Liver (tissue), 3 donors: ENCODE data around the gene TLCD1.

ENCODE experiments used
- CTCF ChIP-seq: fragments of 150-350 bp; IDR thresholded peaks from 2 replicates; pipeline ENCODE4 v1.5.1; 2017; ENCODE audit warnings: improper control_type of control experiment, low read depth, low read length; ENCODE audit not compliant: missing input control
- EGR1 ChIP-seq, 2 donors: IDR thresholded peaks; 2 replicates each; pipeline ENCODE4 v1.6.1; 2016 to 2018; ENCODE audit warnings: antibody characterized with exemption in 2 of 2, low read depth in 2 of 2
- GABPA ChIP-seq, 2 donors: IDR thresholded peaks in 1 of 2; conservative IDR thresholded peaks in 1 of 2; 2 replicates each; pipeline ENCODE4 v1.6.1; 2016; ENCODE audit warnings: antibody characterized with exemption in 2 of 2, mild to moderate bottlenecking in 1 of 2, moderate library complexity in 1 of 2
- JUND ChIP-seq, 2 donors: IDR thresholded peaks; 2 replicates each; pipeline ENCODE4 v1.6.1; 2016; ENCODE audit warnings: antibody characterized with exemption in 2 of 2
- MAX ChIP-seq: IDR thresholded peaks from 2 replicates; pipeline ENCODE4 v1.6.1; 2016; ENCODE audit warnings: antibody characterized with exemption
- RAD21 ChIP-seq, 2 donors: IDR thresholded peaks; 2 replicates each; pipeline ENCODE4 v1.6.1; 2016; ENCODE audit warnings: antibody characterized with exemption in 2 of 2, mild to moderate bottlenecking in 2 of 2
- SP1 ChIP-seq: IDR thresholded peaks from 2 replicates; pipeline ENCODE4 v1.6.1; 2018; ENCODE audit warnings: antibody characterized with exemption, mild to moderate bottlenecking
- TAF1 ChIP-seq: conservative IDR thresholded peaks from 2 replicates; pipeline ENCODE4 v1.6.1; 2016; ENCODE audit warnings: antibody characterized with exemption, mild to moderate bottlenecking
- YY1 ChIP-seq: IDR thresholded peaks from 2 replicates; pipeline ENCODE4 v1.6.1; 2016; ENCODE audit warnings: antibody characterized with exemption, mild to moderate bottlenecking
- TF ChIP-seq, protein P1 (sequence below): IDR thresholded peaks from 2 replicates; pipeline ENCODE4 v1.6.1; 2016; ENCODE audit warnings: antibody characterized with exemption, mild to moderate bottlenecking
- donor health status: healthy.
- donor health status: healthy.

GRCh38 chr17:28740406-28741357, 14.6 kb upstream of the TLCD1 start:
- TF ChIP-seq MAX, result no peak
- no peak for TF ChIP-seq CTCF
- TF ChIP-seq GABPA (IDR thresholded peaks at IDR 0.05 in 1 of 2, conservative IDR thresholded peaks at IDR 0.05 in 1 of 2), result no peak
- no peak for TF ChIP-seq YY1
- TF ChIP-seq, protein P1, sequence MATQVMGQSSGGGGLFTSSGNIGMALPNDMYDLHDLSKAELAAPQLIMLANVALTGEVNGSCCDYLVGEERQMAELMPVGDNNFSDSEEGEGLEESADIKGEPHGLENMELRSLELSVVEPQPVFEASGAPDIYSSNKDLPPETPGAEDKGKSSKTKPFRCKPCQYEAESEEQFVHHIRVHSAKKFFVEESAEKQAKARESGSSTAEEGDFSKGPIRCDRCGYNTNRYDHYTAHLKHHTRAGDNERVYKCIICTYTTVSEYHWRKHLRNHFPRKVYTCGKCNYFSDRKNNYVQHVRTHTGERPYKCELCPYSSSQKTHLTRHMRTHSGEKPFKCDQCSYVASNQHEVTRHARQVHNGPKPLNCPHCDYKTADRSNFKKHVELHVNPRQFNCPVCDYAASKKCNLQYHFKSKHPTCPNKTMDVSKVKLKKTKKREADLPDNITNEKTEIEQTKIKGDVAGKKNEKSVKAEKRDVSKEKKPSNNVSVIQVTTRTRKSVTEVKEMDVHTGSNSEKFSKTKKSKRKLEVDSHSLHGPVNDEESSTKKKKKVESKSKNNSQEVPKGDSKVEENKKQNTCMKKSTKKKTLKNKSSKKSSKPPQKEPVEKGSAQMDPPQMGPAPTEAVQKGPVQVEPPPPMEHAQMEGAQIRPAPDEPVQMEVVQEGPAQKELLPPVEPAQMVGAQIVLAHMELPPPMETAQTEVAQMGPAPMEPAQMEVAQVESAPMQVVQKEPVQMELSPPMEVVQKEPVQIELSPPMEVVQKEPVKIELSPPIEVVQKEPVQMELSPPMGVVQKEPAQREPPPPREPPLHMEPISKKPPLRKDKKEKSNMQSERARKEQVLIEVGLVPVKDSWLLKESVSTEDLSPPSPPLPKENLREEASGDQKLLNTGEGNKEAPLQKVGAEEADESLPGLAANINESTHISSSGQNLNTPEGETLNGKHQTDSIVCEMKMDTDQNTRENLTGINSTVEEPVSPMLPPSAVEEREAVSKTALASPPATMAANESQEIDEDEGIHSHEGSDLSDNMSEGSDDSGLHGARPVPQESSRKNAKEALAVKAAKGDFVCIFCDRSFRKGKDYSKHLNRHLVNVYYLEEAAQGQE, result no peak
- TF ChIP-seq RAD21 (IDR thresholded peaks at IDR 0.05), result no peak
- TF ChIP-seq JUND (IDR thresholded peaks at IDR 0.05), result no peak
- no peak for TF ChIP-seq EGR1 (IDR thresholded peaks at IDR 0.05; ENCODE audit: low read depth in 2 of 2)
- TF ChIP-seq TAF1, result no peak
- TF ChIP-seq SP1, result no peak
